Mucosa of stomach (tissue), 1 donor: Measurements from ENCODE around the gene SLC5A11.
"Not testable (repeated sequence)": the region's sequence is repeated elsewhere in the genome, so short reads cannot be mapped to it uniquely, and the experiment has no call there.

Experiments used
- H3K27me3 ChIP-seq: one replicate; pipeline ENCODE4 v1.7.0; 2013; ENCODE audit warnings: mild to moderate bottlenecking, low read length; ENCODE audit not compliant: control insufficient read depth, insufficient read depth
- H3K36me3 ChIP-seq: one replicate; pipeline ENCODE4 v1.7.0; 2013; ENCODE audit warnings: low read length; ENCODE audit not compliant: control insufficient read depth, insufficient read depth
- H3K4me1 ChIP-seq: one replicate; pipeline ENCODE4 v1.7.0; 2013; ENCODE audit warnings: mild to moderate bottlenecking, low read length; ENCODE audit not compliant: control insufficient read depth, insufficient read depth
- H3K4me3 ChIP-seq: one replicate; pipeline ENCODE4 v1.7.0; 2013; ENCODE audit warnings: low read length
- H3K9ac ChIP-seq: one replicate; pipeline ENCODE4 v1.7.0; 2013; ENCODE audit warnings: mild to moderate bottlenecking, low read length, moderate library complexity
- H3K9me3 ChIP-seq: one replicate; pipeline ENCODE4 v1.7.0; 2013; ENCODE audit warnings: mild to moderate bottlenecking, low read length, moderate library complexity; ENCODE audit not compliant: control insufficient read depth
- donor health status: Pancreatic carcinoma.

Gene SLC5A11, protein sequence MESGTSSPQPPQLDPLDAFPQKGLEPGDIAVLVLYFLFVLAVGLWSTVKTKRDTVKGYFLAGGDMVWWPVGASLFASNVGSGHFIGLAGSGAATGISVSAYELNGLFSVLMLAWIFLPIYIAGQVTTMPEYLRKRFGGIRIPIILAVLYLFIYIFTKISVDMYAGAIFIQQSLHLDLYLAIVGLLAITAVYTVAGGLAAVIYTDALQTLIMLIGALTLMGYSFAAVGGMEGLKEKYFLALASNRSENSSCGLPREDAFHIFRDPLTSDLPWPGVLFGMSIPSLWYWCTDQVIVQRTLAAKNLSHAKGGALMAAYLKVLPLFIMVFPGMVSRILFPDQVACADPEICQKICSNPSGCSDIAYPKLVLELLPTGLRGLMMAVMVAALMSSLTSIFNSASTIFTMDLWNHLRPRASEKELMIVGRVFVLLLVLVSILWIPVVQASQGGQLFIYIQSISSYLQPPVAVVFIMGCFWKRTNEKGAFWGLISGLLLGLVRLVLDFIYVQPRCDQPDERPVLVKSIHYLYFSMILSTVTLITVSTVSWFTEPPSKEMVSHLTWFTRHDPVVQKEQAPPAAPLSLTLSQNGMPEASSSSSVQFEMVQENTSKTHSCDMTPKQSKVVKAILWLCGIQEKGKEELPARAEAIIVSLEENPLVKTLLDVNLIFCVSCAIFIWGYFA

DNA sequence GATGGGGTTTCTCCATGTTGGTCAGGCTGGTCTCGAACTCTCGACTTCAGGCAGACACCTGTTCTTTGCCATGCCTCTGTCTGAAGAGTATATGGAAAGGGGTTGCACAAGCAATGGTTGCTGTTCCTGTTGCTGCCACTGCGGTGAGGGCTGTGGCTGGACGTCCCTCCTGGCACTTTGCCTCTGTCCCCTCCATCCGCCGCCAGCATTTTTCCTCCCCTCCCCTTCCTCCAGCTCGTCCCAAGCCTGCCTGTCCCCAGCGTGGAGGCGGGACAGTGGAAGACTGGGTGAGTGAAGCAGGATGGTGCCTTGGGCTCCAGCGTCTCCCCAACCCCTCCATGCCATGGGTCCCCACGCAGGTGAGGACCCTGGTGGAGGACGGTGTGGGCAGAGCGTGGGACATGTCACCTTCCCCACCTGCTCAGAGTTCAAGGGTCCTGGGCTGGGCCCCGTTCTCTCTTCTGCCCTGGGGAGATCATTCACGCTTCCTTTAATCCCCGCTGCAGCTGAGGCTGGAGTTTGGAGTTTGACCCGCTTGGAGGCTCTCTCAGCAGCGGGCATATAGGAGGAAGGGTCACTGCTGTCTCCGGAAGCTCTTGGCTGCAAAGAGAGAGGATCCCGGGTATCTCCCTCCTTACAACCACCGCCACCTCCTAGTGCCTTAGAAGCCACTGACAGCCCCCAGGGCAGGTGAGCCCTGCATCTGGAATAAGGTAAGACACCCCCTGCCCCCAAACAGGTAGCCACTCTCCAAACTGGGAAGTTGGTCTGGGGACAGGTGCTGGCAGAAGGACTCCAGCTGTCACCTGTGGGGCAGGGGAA lies at the start of gene SLC5A11:
Gene SLC5A11, plus strand, starts transcription at position 238 of the 822 bp plus-strand sequence. CDS start 12,681 bp downstream, outside the sequence.
- H3K36me3 ChIP-seq: no peaks in the 10 kb centered on the region
- H3K4me3 ChIP-seq: no peak within 1 kb of the TSS
- H3K9ac ChIP-seq: no peak within 1 kb of the TSS
- H3K27me3 ChIP-seq: peaks cover 3% of the 10 kb centered on the region
- H3K4me1 ChIP-seq: peaks cover 33% of the 10 kb centered on the region
- H3K9me3 ChIP-seq: no peaks in the 10 kb centered on the region

DNA sequence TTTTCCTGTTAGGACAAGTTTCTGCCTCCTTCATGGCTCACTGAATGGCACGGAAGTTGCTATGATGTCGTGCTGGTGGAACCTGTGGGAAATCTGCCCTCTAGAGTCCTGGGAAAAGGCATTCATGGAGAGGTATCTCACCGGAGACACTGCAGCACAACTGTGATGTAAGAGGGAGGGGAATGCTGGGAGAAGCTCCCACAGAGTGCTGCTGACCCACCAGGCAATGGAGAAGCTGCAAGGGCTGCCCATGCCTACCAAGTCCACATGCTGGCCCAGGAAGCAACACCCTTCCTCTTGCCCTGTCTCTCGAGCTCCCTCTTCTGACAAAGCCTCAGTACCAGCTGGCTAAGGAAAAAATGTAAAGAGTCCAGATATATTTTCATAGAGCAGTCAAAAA lies 45.2 kb upstream of the SLC5A11 start:
- no peaks in the 10 kb centered on the region for H3K27me3 ChIP-seq
- peaks cover 8% of the 10 kb centered on the region for H3K36me3 ChIP-seq
- no peaks in the 10 kb centered on the region for H3K4me1 ChIP-seq
- H3K4me3 ChIP-seq: no peak overlapping the region
- H3K9ac ChIP-seq: no peak overlapping the region
- H3K9me3 ChIP-seq: no peaks in the 10 kb centered on the region

DNA sequence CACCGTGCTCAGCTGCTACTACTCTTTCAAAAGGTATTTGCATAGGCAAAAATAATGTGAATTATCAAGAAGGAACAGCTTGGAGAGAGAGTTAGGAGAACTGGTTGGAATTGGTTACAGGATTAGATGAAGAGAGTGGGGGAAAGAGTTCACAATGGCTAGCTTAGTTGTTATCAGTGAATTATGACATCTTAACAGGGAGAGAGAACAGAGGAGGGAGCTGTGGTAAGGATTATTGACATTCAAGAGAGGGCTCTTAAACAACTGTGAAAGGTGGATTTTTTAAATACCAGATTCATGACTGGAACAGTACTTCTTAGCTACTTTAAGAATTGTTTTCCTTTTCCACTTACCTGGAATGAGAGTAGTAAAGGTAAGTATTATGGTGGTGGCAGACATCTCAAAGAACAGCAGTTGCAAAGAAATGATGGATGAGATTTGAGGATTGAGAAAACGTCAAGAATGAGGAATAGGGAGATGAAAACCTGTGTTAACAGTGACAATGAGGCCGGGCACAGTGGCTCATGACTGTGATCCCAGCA lies 43.9 kb upstream of the SLC5A11 start:
- Histone ChIP-seq H3K4me1 (no peaks in the 10 kb centered on the region), H3K36me3 (peaks cover 11% of the 10 kb centered on the region), H3K4me3 (no peak overlapping the region), H3K27me3 (no peaks in the 10 kb centered on the region), H3K9ac (no peak overlapping the region), H3K9me3 (no peaks in the 10 kb centered on the region)

DNA sequence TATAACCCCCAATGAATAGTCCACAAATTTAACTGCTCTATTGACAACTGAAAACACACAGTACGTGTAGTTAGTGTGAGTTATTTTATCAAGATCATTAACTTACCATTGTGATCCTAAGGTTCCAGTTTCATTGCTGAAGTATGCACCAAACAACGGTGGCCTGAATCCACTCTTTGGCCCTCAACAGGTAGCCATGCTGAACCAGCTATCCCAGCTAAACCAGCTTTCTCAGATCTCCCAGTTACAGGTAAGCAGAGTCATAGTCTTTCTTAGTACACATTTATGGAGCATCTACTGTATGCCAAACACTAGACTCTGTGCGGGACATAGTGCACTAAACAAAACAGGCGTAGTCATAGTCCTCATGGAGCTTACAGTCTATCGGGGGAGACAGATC lies 40.3 kb upstream of the SLC5A11 start:
- H3K27me3 ChIP-seq: no peaks in the 10 kb centered on the region
- H3K9me3 ChIP-seq: no peaks in the 10 kb centered on the region
- H3K36me3 ChIP-seq: peaks cover 13% of the 10 kb centered on the region
- H3K4me3 ChIP-seq: no peak overlapping the region
- no peak overlapping the region for H3K9ac ChIP-seq
- H3K4me1 ChIP-seq: no peaks in the 10 kb centered on the region

DNA sequence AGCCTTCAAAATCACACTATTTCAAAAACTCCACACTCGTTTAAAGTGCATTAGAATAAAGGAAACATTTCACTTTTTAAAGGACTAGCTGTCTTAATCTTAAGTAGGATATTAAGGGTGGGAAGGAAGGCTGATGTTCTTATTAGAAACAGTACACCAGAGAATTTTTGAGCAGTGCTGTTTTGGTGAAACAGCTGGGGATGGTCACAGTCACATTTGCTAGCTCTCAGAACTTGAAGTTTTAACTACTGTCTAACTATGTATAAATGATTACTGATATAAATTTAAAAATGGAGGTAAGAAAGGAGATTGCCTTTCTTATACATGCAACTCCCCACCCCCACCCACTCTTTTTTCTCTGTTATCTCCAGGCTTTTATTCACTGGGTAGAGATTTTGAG lies 38.5 kb upstream of the SLC5A11 start:
- no peaks in the 10 kb centered on the region for H3K27me3 ChIP-seq
- no peak overlapping the region for H3K9ac ChIP-seq
- H3K9me3 ChIP-seq: no peaks in the 10 kb centered on the region
- H3K4me1 ChIP-seq: no peaks in the 10 kb centered on the region
- H3K4me3 ChIP-seq: no peak overlapping the region
- peaks cover 15% of the 10 kb centered on the region for H3K36me3 ChIP-seq

DNA sequence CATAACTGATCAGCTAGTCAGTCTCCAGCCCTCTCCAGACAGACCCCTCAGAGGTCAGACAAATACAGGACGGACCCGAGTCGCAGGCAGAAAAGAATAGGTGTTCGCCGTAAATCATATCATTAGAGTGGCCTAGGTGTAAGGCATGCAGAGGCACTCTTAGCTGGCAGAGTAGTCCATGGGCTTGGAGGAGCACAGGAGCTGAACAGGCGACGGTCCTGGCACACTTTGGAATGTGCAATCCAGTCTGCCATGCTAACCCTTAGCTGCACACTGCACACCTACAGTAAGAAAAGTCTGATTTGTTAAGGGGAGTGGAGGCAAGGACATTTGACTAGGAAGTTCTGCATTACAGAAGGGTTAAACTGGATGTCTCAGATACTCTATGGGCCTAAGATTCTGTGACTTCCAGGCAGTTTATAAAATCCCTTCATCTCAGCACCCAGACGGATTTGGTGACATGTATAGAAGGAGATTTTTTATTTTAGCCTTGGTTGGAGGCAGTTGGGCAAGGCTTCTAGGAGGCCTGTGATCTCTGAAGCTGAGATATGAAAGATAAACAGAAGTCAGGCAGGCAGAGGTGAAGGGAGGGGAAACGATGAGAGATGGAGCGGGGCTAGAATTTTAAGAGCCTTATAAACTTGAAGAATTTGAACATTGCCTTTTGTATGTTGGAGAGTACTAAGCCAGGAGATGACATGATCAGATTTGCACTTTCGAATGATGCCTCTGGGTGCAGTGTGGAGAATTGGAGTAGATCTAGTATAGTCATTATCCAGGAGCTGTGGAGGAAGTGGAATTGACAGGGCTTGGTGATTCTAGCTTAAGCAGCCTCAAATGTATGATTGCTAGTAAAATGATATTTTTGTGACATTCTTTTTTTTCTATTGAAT lies 34.6 kb upstream of the SLC5A11 start:
- Histone ChIP-seq H3K4me1 (no peaks in the 10 kb centered on the region), H3K36me3 (peaks cover 14% of the 10 kb centered on the region), H3K27me3 (no peaks in the 10 kb centered on the region), H3K4me3 (no peak overlapping the region), H3K9ac (no peak overlapping the region), H3K9me3 (no peaks in the 10 kb centered on the region)

DNA sequence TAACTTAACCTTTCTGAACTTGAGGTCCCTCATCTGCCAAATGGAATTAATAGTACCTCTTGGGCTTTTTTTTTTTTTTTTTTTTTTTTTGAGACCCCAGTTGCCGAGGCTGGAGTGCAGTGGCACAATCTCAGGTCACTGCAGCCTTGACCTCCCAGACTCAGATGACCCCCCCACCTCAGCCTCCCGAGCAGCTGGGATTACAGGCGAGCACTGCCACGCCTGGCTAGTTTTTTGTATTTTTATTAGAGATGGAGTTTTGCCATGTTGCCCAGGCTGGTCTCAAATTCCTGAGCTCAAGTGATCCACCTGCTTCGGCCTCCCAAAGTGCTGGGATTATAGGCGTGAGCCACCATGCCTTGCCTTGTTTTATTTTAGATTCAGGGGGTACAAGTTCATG lies 33.0 kb upstream of the SLC5A11 start:
- H3K4me1 ChIP-seq, H3K4me3 ChIP-seq, H3K9me3 ChIP-seq, H3K9ac ChIP-seq, H3K36me3 ChIP-seq, H3K27me3 ChIP-seq: not testable (repeated sequence)

DNA sequence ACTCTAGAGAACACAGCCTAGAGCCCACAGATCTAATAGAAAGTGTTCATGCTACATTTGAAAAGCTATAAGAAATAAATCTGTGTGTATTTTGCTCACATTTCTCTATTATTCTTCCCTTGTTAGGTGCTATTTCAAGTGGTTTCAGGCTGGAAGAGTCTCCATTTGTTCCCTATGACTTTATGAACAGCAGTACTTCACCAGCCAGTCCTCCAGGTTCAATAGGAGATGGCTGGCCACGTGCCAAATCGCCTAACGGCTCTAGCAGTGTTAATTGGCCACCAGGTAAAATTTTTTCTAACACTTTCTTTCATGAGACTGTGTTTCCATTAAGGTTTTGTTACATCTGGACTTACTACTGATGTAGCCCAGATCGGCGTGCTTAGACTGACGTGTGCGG lies 30.7 kb upstream of the SLC5A11 start:
- Histone ChIP-seq H3K27me3 (no peaks in the 10 kb centered on the region), H3K36me3 (peaks cover 13% of the 10 kb centered on the region), H3K4me1 (no peaks in the 10 kb centered on the region), H3K4me3 (no peak overlapping the region), H3K9ac (no peak overlapping the region), H3K9me3 (no peaks in the 10 kb centered on the region)

DNA sequence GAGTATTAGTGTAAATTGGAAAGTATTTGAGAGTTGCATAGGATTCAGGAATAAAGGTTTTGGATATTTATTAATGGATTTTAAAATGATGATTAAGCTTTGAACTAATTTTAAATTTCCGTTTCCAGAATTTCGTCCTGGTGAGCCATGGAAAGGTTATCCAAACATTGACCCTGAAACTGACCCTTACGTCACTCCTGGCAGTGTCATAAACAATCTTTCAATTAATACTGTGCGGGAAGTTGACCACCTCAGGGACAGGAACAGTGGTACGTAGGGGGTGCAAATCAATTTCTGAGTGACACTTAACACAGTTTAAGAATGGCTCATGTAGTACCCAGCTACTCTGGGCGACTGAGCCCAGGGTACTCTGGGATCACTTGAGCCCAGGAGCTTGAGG lies 29.1 kb upstream of the SLC5A11 start:
- no peaks in the 10 kb centered on the region for H3K27me3 ChIP-seq
- no peaks in the 10 kb centered on the region for H3K4me1 ChIP-seq
- no peaks in the 10 kb centered on the region for H3K9me3 ChIP-seq
- H3K4me3 ChIP-seq: no peak overlapping the region
- H3K36me3 ChIP-seq: peaks cover 26% of the 10 kb centered on the region
- no peak overlapping the region for H3K9ac ChIP-seq

DNA sequence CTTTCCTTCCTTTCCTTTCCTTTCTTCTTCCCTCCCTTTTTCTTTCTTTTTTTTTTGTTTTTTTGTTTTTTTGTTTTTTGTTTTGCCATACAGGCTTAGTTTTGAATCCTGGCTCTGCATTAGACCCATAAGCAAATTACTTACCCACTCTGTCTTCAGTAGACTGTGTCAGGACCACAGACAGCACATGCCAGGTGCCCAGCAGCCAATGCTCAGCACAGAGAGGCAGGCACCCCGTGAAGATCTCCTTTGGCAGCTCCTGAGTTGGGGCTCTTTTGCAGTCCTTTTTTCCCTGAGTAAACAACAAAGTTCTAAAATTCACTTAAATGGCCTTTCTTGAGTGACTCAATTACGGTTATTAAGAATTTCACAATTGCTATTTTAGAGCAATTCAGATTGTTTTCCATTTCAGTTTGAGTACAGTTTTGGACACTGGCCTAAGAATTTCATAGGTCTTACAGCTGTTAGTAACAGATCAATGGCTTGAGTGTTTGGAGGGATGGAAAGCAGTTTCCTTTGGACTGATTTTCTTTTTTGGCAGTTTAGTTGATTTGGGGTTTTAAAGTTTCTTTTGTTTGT lies 26.2 kb upstream of the SLC5A11 start:
- Histone ChIP-seq H3K36me3 (peaks cover 36% of the 10 kb centered on the region), H3K27me3 (no peaks in the 10 kb centered on the region), H3K9ac (no peak overlapping the region), H3K4me1 (no peaks in the 10 kb centered on the region), H3K4me3 (no peak overlapping the region), H3K9me3 (no peaks in the 10 kb centered on the region)

DNA sequence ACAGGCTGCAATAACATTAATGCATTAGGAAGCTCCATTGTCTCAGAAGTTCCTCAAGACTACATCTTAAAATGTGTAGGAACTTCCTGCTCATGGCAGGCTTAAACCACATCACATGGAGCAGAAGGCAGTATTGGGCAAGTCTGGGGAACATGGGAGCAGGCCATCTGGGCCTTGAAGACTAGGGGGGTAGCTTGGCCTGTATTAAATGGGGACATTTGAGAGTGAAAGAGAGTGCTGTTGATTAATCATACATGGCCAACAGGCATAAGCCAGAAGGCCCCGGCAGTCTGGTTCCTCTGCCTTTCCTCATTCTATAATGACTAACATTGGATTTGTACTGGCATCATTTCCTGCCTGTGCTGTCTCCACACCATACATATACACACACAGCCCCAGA lies 25.2 kb upstream of the SLC5A11 start:
- H3K36me3 ChIP-seq: peaks cover 36% of the 10 kb centered on the region
- no peak overlapping the region for H3K9ac ChIP-seq
- H3K4me3 ChIP-seq: no peak overlapping the region
- no peaks in the 10 kb centered on the region for H3K4me1 ChIP-seq
- H3K27me3 ChIP-seq: no peaks in the 10 kb centered on the region
- H3K9me3 ChIP-seq: no peaks in the 10 kb centered on the region
